Testis (tissue), 3 donors: ENCODE results near the gene PPEF1. TPM values are rescaled to one million over a fixed set of nuclear protein-coding genes. Genes with fewer than 3 reads are reported as not detected.

Experiments
- DNase-seq: peaks from one replicate; pipeline ENCODE4 v3.0.0-alpha.2; 2019
- H3K27ac ChIP-seq, 2 donors: fragments of 200-600 bp; sonication (generic); one replicate each; pipeline ENCODE4 v1.5.1; 2019
- H3K27me3 ChIP-seq: fragments of 200-600 bp; sonication (generic); one replicate; pipeline ENCODE4 v1.5.1; 2019
- H3K36me3 ChIP-seq: fragments of 200-600 bp; sonication (generic); one replicate; pipeline ENCODE4 v1.5.1; 2017; ENCODE audit warnings: low read depth; ENCODE audit errors: missing control alignments
- H3K4me1 ChIP-seq: fragments of 200-600 bp; sonication (generic); one replicate; pipeline ENCODE4 v1.5.1; 2019
- H3K4me3 ChIP-seq, 2 donors: fragments of 200-600 bp; sonication (generic); one replicate each; pipeline ENCODE4 v1.5.1; 2017 to 2019
- H3K9me3 ChIP-seq: fragments of 200-600 bp; sonication (generic); one replicate; pipeline ENCODE4 v1.5.1; 2017
- POLR2A ChIP-seq: fragments of 450-650 bp; IDR thresholded peaks from one replicate; pipeline ENCODE4 v1.6.1; 2017; ENCODE audit warnings: antibody characterized with exemption, mild to moderate bottlenecking, moderate library complexity
- WGBS, 2 donors: methylation state at CpG; one replicate each; pipeline ENCODE4 v1.1.5; 2018; 5-methylcytosine and 5-hydroxymethylcytosine counted together
- intact Hi-C: fragments of 100-400 bp; cut with DNase I; formaldehyde crosslinking; loops from one replicate; pipeline ENCODE4 v1.15.1; 2023; ENCODE audit warnings: low total_unique reads
- polyA plus RNA-seq: library from polyadenylated mRNA; stranded (reverse); fragments of 350-450 nt; fragmentation: Illumina TruSeq; extraction: RNeasy Lipid Tissue Mini Kit (QIAGEN cat#74804); gene quantifications from one replicate; pipeline ENCODE4 v1.2.3, GENCODE V29; 2014; ENCODE audit warnings: low read depth, low replicate concordance; ENCODE audit not compliant: insufficient read depth
- total RNA-seq, 2 donors: library from RNA; depleted of rRNA; stranded (reverse); fragments of >200 nt; gene quantifications; one replicate each; pipeline ENCODE4 v1.2.3, GENCODE V29; 2016
- TF ChIP-seq, protein P1 (sequence below), 3 experiments: fragments of 450-650 bp in 2 of 3; fragments of 200-600 bp in 1 of 3; sonication (generic) in 1 of 3; IDR thresholded peaks; one replicate each; pipeline ENCODE4 v1.5.1; 2016 to 2019; ENCODE audit warnings: antibody characterized with exemption in 3 of 3, mild to moderate bottlenecking in 2 of 3, moderate library complexity in 1 of 3

The PPEF1 gene
- total and polyA plus RNA-seq, 3 donors from 2014 or later = 11.6 to 29.3 (median 24.6) TPM

DNA sequence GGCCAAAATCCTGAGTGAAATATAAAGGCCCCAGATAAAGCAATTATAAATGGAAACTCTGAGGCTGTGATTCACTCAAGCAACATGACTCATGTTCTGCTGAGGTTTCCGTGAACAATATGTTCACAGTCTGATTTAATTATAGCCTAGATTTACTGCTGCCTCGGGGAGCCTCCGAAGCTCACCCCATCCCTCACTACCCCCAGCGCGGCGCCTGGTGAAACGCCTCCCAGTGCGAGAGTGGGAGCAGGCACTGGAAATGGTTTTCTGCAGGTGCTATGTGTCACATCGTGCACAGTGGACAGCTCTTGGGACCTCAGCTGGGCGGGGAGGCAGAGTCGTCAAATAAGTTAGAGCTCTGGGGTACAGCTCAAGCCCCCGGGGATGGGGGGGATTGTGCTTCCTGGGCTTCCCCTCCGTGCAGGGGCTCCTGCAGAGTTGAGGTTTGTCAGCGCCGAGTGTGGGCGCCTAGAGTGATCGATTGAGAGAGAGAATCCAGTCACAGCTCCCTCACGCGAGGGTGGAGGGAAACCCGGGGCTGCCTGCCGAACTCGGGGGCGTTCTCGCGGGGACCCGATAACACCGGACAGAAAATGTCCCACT lies 165.8 kb downstream of the PPEF1 start:
- H3K9me3 ChIP-seq = no peaks in the 10 kb centered on the region
- no peak for DNase-seq
- intact Hi-C loops = no loop called here
- WGBS, 2 donors = 3 to 37% methylated on average over 8 to 13 of the region's 27 CpGs
- H3K27me3 ChIP-seq = no peaks in the 10 kb centered on the region
- H3K36me3 ChIP-seq = no peaks in the 10 kb centered on the region
- no peaks in the 10 kb centered on the region for H3K4me1 ChIP-seq
- TF ChIP-seq POLR2A = no peak
- TF ChIP-seq, protein P1, sequence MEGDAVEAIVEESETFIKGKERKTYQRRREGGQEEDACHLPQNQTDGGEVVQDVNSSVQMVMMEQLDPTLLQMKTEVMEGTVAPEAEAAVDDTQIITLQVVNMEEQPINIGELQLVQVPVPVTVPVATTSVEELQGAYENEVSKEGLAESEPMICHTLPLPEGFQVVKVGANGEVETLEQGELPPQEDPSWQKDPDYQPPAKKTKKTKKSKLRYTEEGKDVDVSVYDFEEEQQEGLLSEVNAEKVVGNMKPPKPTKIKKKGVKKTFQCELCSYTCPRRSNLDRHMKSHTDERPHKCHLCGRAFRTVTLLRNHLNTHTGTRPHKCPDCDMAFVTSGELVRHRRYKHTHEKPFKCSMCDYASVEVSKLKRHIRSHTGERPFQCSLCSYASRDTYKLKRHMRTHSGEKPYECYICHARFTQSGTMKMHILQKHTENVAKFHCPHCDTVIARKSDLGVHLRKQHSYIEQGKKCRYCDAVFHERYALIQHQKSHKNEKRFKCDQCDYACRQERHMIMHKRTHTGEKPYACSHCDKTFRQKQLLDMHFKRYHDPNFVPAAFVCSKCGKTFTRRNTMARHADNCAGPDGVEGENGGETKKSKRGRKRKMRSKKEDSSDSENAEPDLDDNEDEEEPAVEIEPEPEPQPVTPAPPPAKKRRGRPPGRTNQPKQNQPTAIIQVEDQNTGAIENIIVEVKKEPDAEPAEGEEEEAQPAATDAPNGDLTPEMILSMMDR (IDR thresholded peaks at IDR 0.05) = no peak
- H3K27ac ChIP-seq = no peak overlapping the region
- no peak overlapping the region for H3K4me3 ChIP-seq

DNA sequence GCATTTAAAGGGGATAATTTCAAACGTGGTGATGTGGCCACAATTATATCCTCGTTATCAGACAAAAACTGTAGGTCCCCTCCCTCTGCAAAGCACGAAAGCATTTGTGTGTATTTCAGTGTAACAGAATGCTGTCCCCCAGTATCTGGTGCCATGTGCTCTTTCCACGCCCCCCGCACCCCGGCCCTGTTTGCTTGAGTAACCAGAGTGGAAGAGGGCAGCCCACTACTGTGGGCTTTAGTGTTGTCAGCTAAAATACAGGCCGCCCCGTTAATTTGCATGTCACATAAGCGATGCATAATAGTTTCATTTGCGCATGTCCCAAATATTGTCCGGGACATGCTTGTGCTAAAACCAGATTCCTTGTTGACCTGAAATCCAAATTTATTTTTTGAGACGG lies 166.4 kb downstream of the PPEF1 start:
- Histone ChIP-seq H3K36me3 (no peaks in the 10 kb centered on the region), H3K27me3 (no peaks in the 10 kb centered on the region), H3K4me3 (no peak overlapping the region), H3K9me3 (no peaks in the 10 kb centered on the region), H3K4me1 (no peaks in the 10 kb centered on the region), H3K27ac (no peak overlapping the region)
- no peak for DNase-seq
- intact Hi-C loops = no loop called here
- 68 to 69% methylated on average over 9 to 12 of the region's 12 CpGs for WGBS, 2 donors
- TF ChIP-seq, protein P1 (IDR thresholded peaks at IDR 0.05) = no peak
- TF ChIP-seq POLR2A = no peak

GRCh38 chrX:18874560-18875255 lies 167.3 kb downstream of the PPEF1 start:
- no peak for TF ChIP-seq POLR2A
- TF ChIP-seq, protein P1 (IDR thresholded peaks at IDR 0.05) = no peak
- 88 to 92% methylated on average over 17 to 25 of the region's 27 CpGs for WGBS, 2 donors
- intact Hi-C loops = no loop called here

GRCh38 chrX:18875256-18875878 lies 167.9 kb downstream of the PPEF1 start:
- Histone ChIP-seq H3K36me3 (no peaks in the 10 kb centered on the region), H3K4me1 (no peaks in the 10 kb centered on the region), H3K27ac (no peak overlapping the region), H3K4me3 (no peak overlapping the region), H3K27me3 (no peaks in the 10 kb centered on the region), H3K9me3 (no peaks in the 10 kb centered on the region)
- no peak for DNase-seq
- intact Hi-C loops = no loop called here
- TF ChIP-seq, protein P1 (IDR thresholded peaks at IDR 0.05) = no peak
- TF ChIP-seq POLR2A = no peak
- 84 to 85% methylated on average over 10 to 15 of the region's 15 CpGs for WGBS, 2 donors

More at GRCh38 chrX:18874560-18875255, 167.3 kb downstream of the PPEF1 start:
- no peaks in the 10 kb centered on the region for H3K27me3 ChIP-seq
- H3K4me3 ChIP-seq = no peak overlapping the region
- no peaks in the 10 kb centered on the region for H3K9me3 ChIP-seq
- no peak overlapping the region for H3K27ac ChIP-seq
- no peak for DNase-seq
- H3K4me1 ChIP-seq = no peaks in the 10 kb centered on the region
- no peaks in the 10 kb centered on the region for H3K36me3 ChIP-seq
